Mesenchymal stem cell (in vitro differentiated cells and primary cell): ENCODE results near the gene ARF6.

ENCODE experiments used
- DNase-seq: peaks from one replicate; pipeline ENCODE4 v3.0.0-alpha.2; 2013
- H2AFZ ChIP-seq: one replicate; pipeline ENCODE4 v1.6.1; 2013; ENCODE audit warnings: low read depth, mild to moderate bottlenecking, control low read depth, inconsistent platforms, low read length, moderate library complexity
- H2AK5ac ChIP-seq: 2 replicates; pipeline ENCODE4 v1.6.1; 2013; ENCODE audit warnings: low read length, moderate library complexity, mild to moderate bottlenecking, inconsistent platforms; ENCODE audit not compliant: severe bottlenecking
- H2BK120ac ChIP-seq: one replicate; pipeline ENCODE4 v1.6.1; 2013; ENCODE audit warnings: low read depth, mild to moderate bottlenecking, inconsistent platforms, low read length, moderate library complexity
- H2BK12ac ChIP-seq, 2 experiments: one replicate each; pipeline ENCODE4 v1.6.1; 2013; ENCODE audit warnings: inconsistent platforms in 2 of 2, low read length in 2 of 2, mild to moderate bottlenecking in 2 of 2, moderate library complexity in 2 of 2, control low read depth in 1 of 2
- H2BK15ac ChIP-seq: one replicate; pipeline ENCODE4 v1.6.1; 2013; ENCODE audit warnings: mild to moderate bottlenecking, low read depth, inconsistent platforms; ENCODE audit not compliant: poor library complexity, severe bottlenecking
- H2BK5ac ChIP-seq: 2 replicates; pipeline ENCODE4 v1.6.1; 2013; ENCODE audit warnings: low read depth, mild to moderate bottlenecking, low read length, control low read depth, inconsistent platforms; ENCODE audit not compliant: poor library complexity, severe bottlenecking
- H3K14ac ChIP-seq, 2 experiments: one replicate each; pipeline ENCODE4 v1.6.1; 2013; ENCODE audit warnings: inconsistent platforms in 2 of 2, low read length in 2 of 2, control low read depth in 1 of 2, mild to moderate bottlenecking in 1 of 2, moderate library complexity in 1 of 2
- H3K18ac ChIP-seq, 2 experiments: one replicate each; pipeline ENCODE4 v1.6.1; 2013; ENCODE audit warnings: inconsistent platforms in 2 of 2, low read length in 2 of 2, control low read depth in 1 of 2, low read depth in 1 of 2, mild to moderate bottlenecking in 1 of 2
- H3K23ac ChIP-seq, 2 experiments: one replicate each; pipeline ENCODE4 v1.6.1; 2013; ENCODE audit warnings: inconsistent platforms in 2 of 2, low read length in 2 of 2, mild to moderate bottlenecking in 2 of 2, moderate library complexity in 2 of 2, control low read depth in 1 of 2
- H3K27ac ChIP-seq: 2 replicates; pipeline ENCODE4 v1.5.1; 2013; ENCODE audit warnings: mild to moderate bottlenecking, moderate library complexity, low read length, control low read depth, inconsistent platforms; ENCODE audit not compliant: poor library complexity, severe bottlenecking
- H3K27me3 ChIP-seq, 2 experiments: 2 replicates each; pipeline versions ENCODE4 v1.6.1 to v1.7.0; 2013; ENCODE audit warnings: low read length in 2 of 2, mild to moderate bottlenecking in 2 of 2, moderate library complexity in 2 of 2, control low read depth in 1 of 2, inconsistent platforms in 1 of 2; ENCODE audit not compliant: control insufficient read depth in 1 of 2, insufficient read depth in 1 of 2
- H3K36me3 ChIP-seq, 2 experiments: 2 replicates each; pipeline versions ENCODE4 v1.6.1 to v1.7.0; 2013; ENCODE audit warnings: low read length in 2 of 2, control low read depth in 1 of 2, inconsistent platforms in 1 of 2, low read depth in 1 of 2, mild to moderate bottlenecking in 1 of 2; ENCODE audit not compliant: insufficient read depth in 2 of 2, control insufficient read depth in 1 of 2
- H3K4ac ChIP-seq, 2 experiments: one replicate each; pipeline ENCODE4 v1.6.1; 2013; ENCODE audit warnings: inconsistent platforms in 2 of 2, low read length in 2 of 2, mild to moderate bottlenecking in 2 of 2, moderate library complexity in 2 of 2, control low read depth in 1 of 2, low read depth in 1 of 2
- H3K4me1 ChIP-seq: 2 replicates; pipeline ENCODE4 v1.6.1; 2013; ENCODE audit warnings: low read depth, low read length, control low read depth; ENCODE audit not compliant: control insufficient read depth, insufficient read depth
- H3K4me2 ChIP-seq: 2 replicates; pipeline ENCODE4 v1.6.1; 2013; ENCODE audit warnings: low read length, mild to moderate bottlenecking, inconsistent platforms; ENCODE audit not compliant: poor library complexity, severe bottlenecking
- H3K4me3 ChIP-seq, 2 experiments: 2 replicates each; pipeline versions ENCODE4 v1.5.1 to v1.7.0; 2013; ENCODE audit warnings: low read length in 2 of 2, mild to moderate bottlenecking in 2 of 2, control low read depth in 1 of 2, low read depth in 1 of 2; ENCODE audit not compliant: insufficient read depth in 1 of 2
- H3K79me1 ChIP-seq: replicated peaks from 2 replicates; pipeline ENCODE4 v1.6.1; 2013; ENCODE audit warnings: mild to moderate bottlenecking, control low read depth, low read length, inconsistent platforms; ENCODE audit not compliant: poor library complexity, severe bottlenecking
- H3K9ac ChIP-seq: 2 replicates; pipeline ENCODE4 v1.7.0; 2013; ENCODE audit warnings: mild to moderate bottlenecking, low read length, moderate library complexity
- H3K9me3 ChIP-seq: 2 replicates; pipeline ENCODE4 v1.7.0; 2013; ENCODE audit warnings: mild to moderate bottlenecking, low read length; ENCODE audit not compliant: control insufficient read depth
- H4K8ac ChIP-seq: one replicate; pipeline ENCODE4 v1.6.1; 2013; ENCODE audit warnings: inconsistent platforms, mild to moderate bottlenecking, low read length, moderate library complexity
- H4K91ac ChIP-seq: one replicate; pipeline ENCODE4 v1.6.1; 2013; ENCODE audit warnings: mild to moderate bottlenecking, low read length, inconsistent platforms
- WGBS: methylation state at CpG from one replicate; pipeline ENCODE4 v1.1.7; 2013; ENCODE audit warnings: mixed read lengths; 5-methylcytosine and 5-hydroxymethylcytosine counted together

Gene ARF6

GRCh38 chr14:49924852-49925251 is 32.0 kb downstream of the ARF6 start:
- Histone ChIP-seq H3K4me1 (peaks cover 4% of the 10 kb centered on the region), H2BK12ac (no peak overlapping the region)

GRCh38 chr14:49926803-49927202 is 33.9 kb downstream of the ARF6 start:
- H3K18ac ChIP-seq: no peak overlapping the region
- DNase-seq: no peak
- no peak overlapping the region for H4K91ac ChIP-seq
- no peak overlapping the region for H2AK5ac ChIP-seq
- no peak overlapping the region for H3K23ac ChIP-seq
- WGBS: 92% methylated on average over 2 of the region's 2 CpGs
- no peak overlapping the region for H3K9ac ChIP-seq
- no peaks in the 10 kb centered on the region for H3K27me3 ChIP-seq
- H3K36me3 ChIP-seq: no peaks in the 10 kb centered on the region
- H3K4ac ChIP-seq: no peak overlapping the region
- H2BK12ac ChIP-seq: no peak overlapping the region
- H2BK15ac ChIP-seq: no peak overlapping the region
- H3K4me2 ChIP-seq: no peak overlapping the region
- no peaks in the 10 kb centered on the region for H3K9me3 ChIP-seq
- no peak overlapping the region for H2BK120ac ChIP-seq
- H3K27ac ChIP-seq: no peak overlapping the region
- H3K79me1 ChIP-seq: no peaks in the 10 kb centered on the region
- no peak overlapping the region for H4K8ac ChIP-seq
- H2BK5ac ChIP-seq: no peak overlapping the region
- no peak overlapping the region for H3K14ac ChIP-seq
- H2AFZ ChIP-seq: no peak overlapping the region
- H3K4me3 ChIP-seq: no peak overlapping the region
- peaks cover 4% of the 10 kb centered on the region for H3K4me1 ChIP-seq

More at GRCh38 chr14:49924852-49925251, 32.0 kb downstream of the ARF6 start:
- no peaks in the 10 kb centered on the region for H3K27me3 ChIP-seq
- H3K4me2 ChIP-seq: no peak overlapping the region
- DNase-seq: no peak
- H2BK120ac ChIP-seq: no peak overlapping the region
- H4K91ac ChIP-seq: no peak overlapping the region
- H2AK5ac ChIP-seq: no peak overlapping the region
- no peak overlapping the region for H3K27ac ChIP-seq
- H2BK5ac ChIP-seq: no peak overlapping the region
- no peak overlapping the region for H3K9ac ChIP-seq
- H3K18ac ChIP-seq: no peak overlapping the region
- no peak overlapping the region for H3K4ac ChIP-seq
- no peak overlapping the region for H3K4me3 ChIP-seq
- no peak overlapping the region for H3K23ac ChIP-seq
- H3K36me3 ChIP-seq: no peaks in the 10 kb centered on the region
- no peak overlapping the region for H4K8ac ChIP-seq
- no peak overlapping the region for H2AFZ ChIP-seq
- no peaks in the 10 kb centered on the region for H3K79me1 ChIP-seq
- no peaks in the 10 kb centered on the region for H3K9me3 ChIP-seq
- no peak overlapping the region for H2BK15ac ChIP-seq
- WGBS: 95% methylated on average over 2 of the region's 4 CpGs
- H3K14ac ChIP-seq: no peak overlapping the region

GRCh38 chr14:49928015-49928414 is 35.1 kb downstream of the ARF6 start:
- Histone ChIP-seq H3K79me1 (no peaks in the 10 kb centered on the region), H3K36me3 (no peaks in the 10 kb centered on the region), H3K18ac (no peak overlapping the region), H4K8ac (no peak overlapping the region), H3K27ac (no peak overlapping the region), H2BK12ac (no peak overlapping the region), H2BK15ac (no peak overlapping the region), H4K91ac (no peak overlapping the region), H3K4me3 (no peak overlapping the region), H3K4ac (no peak overlapping the region), H2BK120ac (no peak overlapping the region), H3K9me3 (no peaks in the 10 kb centered on the region), H3K14ac (no peak overlapping the region), H2BK5ac (no peak overlapping the region), H2AFZ (no peak overlapping the region), H3K27me3 (no peaks in the 10 kb centered on the region), H3K4me2 (no peak overlapping the region), H3K9ac (no peak overlapping the region), H3K23ac (no peak overlapping the region), H3K4me1 (peaks cover 4% of the 10 kb centered on the region), H2AK5ac (no peak overlapping the region)
- 100% methylated on average over 1 of the region's 2 CpGs for WGBS
- no peak for DNase-seq

GRCh38 chr14:49930720-49931119 is 37.8 kb downstream of the ARF6 start:
- no peak overlapping the region for H3K27ac ChIP-seq
- H3K18ac ChIP-seq: no peak overlapping the region
- H3K4ac ChIP-seq: no peak overlapping the region
- no peak overlapping the region for H3K9ac ChIP-seq
- no peak overlapping the region for H3K23ac ChIP-seq
- H3K27me3 ChIP-seq: no peaks in the 10 kb centered on the region
- no peak overlapping the region for H4K91ac ChIP-seq
- H2AK5ac ChIP-seq: no peak overlapping the region
- H3K79me1 ChIP-seq: no peaks in the 10 kb centered on the region
- H3K4me1 ChIP-seq: peaks cover 2% of the 10 kb centered on the region
- no peak overlapping the region for H2BK15ac ChIP-seq
- WGBS: 62% methylated on average over 1 of the region's 2 CpGs
- no peak overlapping the region for H2AFZ ChIP-seq
- H3K4me2 ChIP-seq: no peak overlapping the region
- no peaks in the 10 kb centered on the region for H3K36me3 ChIP-seq
- H3K14ac ChIP-seq: no peak overlapping the region
- H2BK12ac ChIP-seq: no peak overlapping the region
- no peak overlapping the region for H2BK5ac ChIP-seq
- no peak overlapping the region for H4K8ac ChIP-seq
- DNase-seq: no peak
- H3K9me3 ChIP-seq: no peaks in the 10 kb centered on the region
- H3K4me3 ChIP-seq: no peak overlapping the region
- no peak overlapping the region for H2BK120ac ChIP-seq
